ENCODE measurements around the gene MAFB. TPM values are rescaled to one million over a fixed set of nuclear protein-coding genes. Genes with fewer than 3 reads are reported as not detected.

The MAFB gene
- total and polyA plus RNA-seq, 9 of the 15 experiments (the other 6 are each of a cell fraction or from before 2014, with no cell fraction given), result 0.04 TPM; not detected in 8

- DNase-seq (ENCODE audit: extremely low read depth in 1 of 4, low spot score in 3 of 4) (no peak), ATAC-seq (no peak), FAIRE-seq (no peak)
- WGBS (ENCODE audit: insufficient coverage, low coverage, missing lambda C conversion rate), result 0% methylated on average over 3 of the region's 3 CpGs
- Histone ChIP-seq H3K9me3 (replicated peaks; ENCODE audit: control insufficient read depth, insufficient read depth, low read depth, low read length) (no peaks in the 10 kb centered on the region), H3K4me2 (ENCODE audit: insufficient read depth, low read length) (no peak overlapping the region), H3K9ac (ENCODE audit: insufficient read depth in 1 of 2, low read depth in 2 of 2, low read length in 2 of 2) (no peak overlapping the region; a peak in 1 of 4 replicates), H4K20me1 (replicated peaks; ENCODE audit: control insufficient read depth, insufficient read depth, low read length) (no peaks in the 10 kb centered on the region), H3K4me3 (no peak overlapping the region), H3K79me2 (ENCODE audit: control insufficient read depth, insufficient read depth, low read length) (no peaks in the 10 kb centered on the region), H2AFZ (ENCODE audit: low read depth, low read length) (no peak overlapping the region), H3K9me1 (ENCODE audit: control insufficient read depth, insufficient read depth, low read length) (no peaks in the 10 kb centered on the region), H3K27me3 (ENCODE audit: control insufficient read depth in 2 of 2, insufficient read depth in 2 of 2, low read length in 2 of 2) (peaks cover 0 to 7% of the 10 kb centered on the region in 2 experiments; a peak in 1 of 5 replicates), H3K4me1 (replicated peaks in 1 of 2; ENCODE audit: control insufficient read depth in 2 of 2, insufficient read depth in 2 of 2, low read length in 2 of 2) (no peaks in the 10 kb centered on the region), H3K36me3 (ENCODE audit: control insufficient read depth, insufficient read depth, low read length) (no peaks in the 10 kb centered on the region), H3K27ac (ENCODE audit: extremely low read depth, low read depth, low read length) (no peak overlapping the region)
- no TSS peak for BruUV-seq (replicated peaks)
- TF ChIP-seq ZNF280A (IDR thresholded peaks at IDR 0.05; ENCODE audit: low read depth, partially characterized antibody), result no peak
- TF ChIP-seq SMARCE1 (IDR thresholded peaks at IDR 0.05), result no peak
- TF ChIP-seq PPARD (CRISPR knock-in tag; IDR thresholded peaks at IDR 0.05), result no peak
- TF ChIP-seq USF2 (CRISPR knock-in tag; IDR thresholded peaks at IDR 0.05), result no peak
- TF ChIP-seq SUPT5H (IDR thresholded peaks at IDR 0.05), result no peak
- in situ Hi-C loops (cut with MboI), result no loop called here
- ChIA-PET POLR2A (no interaction called here), CTCF (ENCODE audit: low intra/inter-chr PET ratio) (no interaction called here)
- intact Hi-C loops (cut with micrococcal nuclease), result no loop called here
Observed at GRCh38 chr20:40658509-40658908, 30.5 kb downstream of the MAFB start.
